Body of pancreas (tissue), 4 donors: ENCODE results near the gene NAA25. TPM values are rescaled to one million over a fixed set of nuclear protein-coding genes. Genes with fewer than 3 reads are reported as not detected.
"Not testable (repeated sequence)": the region's sequence is repeated elsewhere in the genome, so short reads cannot be mapped to it uniquely, and the experiment has no call there.

Experiments used
- ATAC-seq: fragments of 150-250 bp; one replicate; pipeline ENCODE4 v1.9.1; 2016
- DNase-seq, 4 donors: peaks; one replicate each; pipeline ENCODE4 v3.0.0-alpha.2; 2019
- H3K27ac ChIP-seq, 4 donors: fragments of 200-600 bp; sonication (generic); 1 replicate in 3 of 4; 2 replicates in 1 of 4; pipeline versions ENCODE4 v1.5.1 to v1.6.1; 2016 to 2019; ENCODE audit warnings: mild to moderate bottlenecking in 1 of 4, mixed read lengths in 1 of 4, moderate library complexity in 1 of 4
- H3K27me3 ChIP-seq, 2 donors: fragments of 200-600 bp; sonication (generic); one replicate each; pipeline ENCODE4 v1.6.0; 2016; ENCODE audit warnings: mild to moderate bottlenecking in 1 of 2
- H3K36me3 ChIP-seq, 2 donors: fragments of 200-600 bp; sonication (generic); replicated peaks in 1 of 2; 2 replicates each; pipeline ENCODE4 v1.5.1; 2016; ENCODE audit warnings: low read depth in 2 of 2; ENCODE audit not compliant: insufficient read depth in 1 of 2
- H3K4me1 ChIP-seq: fragments of 200-600 bp; sonication (generic); one replicate; pipeline ENCODE4 v1.6.0; 2016
- H3K4me3 ChIP-seq, 2 donors: fragments of 200-600 bp; sonication (generic); 1 replicate in 1 of 2; 2 replicates in 1 of 2; pipeline ENCODE4 v1.5.1; 2016 to 2019
- H3K9me3 ChIP-seq, 3 donors: fragments of 200-600 bp; sonication (generic); 1 replicate in 2 of 3; 2 replicates in 1 of 3; pipeline ENCODE4 v1.5.1; 2016
- CTCF ChIP-seq, 7 experiments: fragments of 450-650 bp in 4 of 7; fragments of 200-600 bp in 3 of 7; sonication (generic) in 3 of 7; IDR thresholded peaks; one replicate each; pipeline ENCODE4 v1.5.1; 2016 to 2019; ENCODE audit warnings: antibody characterized with exemption in 7 of 7
- POLR2A ChIP-seq, 3 donors: fragments of 450-650 bp; IDR thresholded peaks; one replicate each; pipeline ENCODE4 v1.6.1; 2016; ENCODE audit warnings: antibody characterized with exemption in 3 of 3, mild to moderate bottlenecking in 2 of 3
- WGBS, 2 donors: methylation state at CpG; one replicate each; pipeline ENCODE4 v1.1.5; 2017; 5-methylcytosine and 5-hydroxymethylcytosine counted together
- intact Hi-C: fragments of 100-400 bp; cut with DNase I; formaldehyde crosslinking; loops from one replicate; pipeline ENCODE4 v1.15.1; 2023
- total RNA-seq, 2 donors: library from RNA; depleted of rRNA; stranded (reverse); fragments of >200 nt; gene quantifications; one replicate each; pipeline ENCODE4 v1.1.0, GENCODE V29; 2016

The NAA25 gene
- total RNA-seq, 2 donors from 2014 or later = 12.5 to 17.6 TPM

DNA sequence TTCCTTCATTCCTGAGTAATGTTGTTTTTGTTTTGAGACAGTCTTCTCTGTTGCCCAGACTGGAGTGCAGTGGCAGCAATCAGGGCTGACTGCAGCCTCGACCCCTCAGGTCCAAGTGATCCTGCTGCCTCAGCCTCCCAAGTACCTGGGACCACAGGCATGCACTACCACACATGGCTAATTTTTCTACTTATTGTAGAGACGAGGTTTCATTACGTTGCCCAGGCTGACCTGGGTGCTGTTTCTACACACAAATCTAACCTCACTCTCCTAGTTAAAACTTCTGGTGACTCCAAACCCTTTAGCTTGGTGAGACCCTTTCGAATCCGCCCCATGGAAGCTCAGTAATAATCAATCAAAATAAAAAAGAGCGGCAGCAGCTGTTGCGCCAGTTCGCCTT lies 96.9 kb downstream of the NAA25 start:
- 68 to 88% methylated on average over 8 of the region's 8 CpGs for WGBS, 2 donors

GRCh38 chr12:112010415-112011344 lies 97.9 kb downstream of the NAA25 start:
- DNase-seq (no peak), ATAC-seq (no peak)
- H3K4me1 ChIP-seq = peaks cover 33% of the 10 kb centered on the region
- 89 to 91% methylated on average over 5 to 8 of the region's 8 CpGs for WGBS, 2 donors
- H3K27ac ChIP-seq = no peak overlapping the region
- H3K4me3 ChIP-seq = no peak overlapping the region
- intact Hi-C loops = no loop called here
- H3K36me3 ChIP-seq = no peaks in the 10 kb centered on the region
- no peak for TF ChIP-seq POLR2A (IDR thresholded peaks at IDR 0.05)
- no peak for TF ChIP-seq CTCF (IDR thresholded peaks at IDR 0.05)
- no peaks in the 10 kb centered on the region for H3K9me3 ChIP-seq
- no peaks in the 10 kb centered on the region for H3K27me3 ChIP-seq

More for the DNA sequence above, 96.9 kb downstream of the NAA25 start:
- H3K27ac ChIP-seq = peak overlapping the region in 1 of 4 donors; percentile 98
- H3K36me3 ChIP-seq = no peaks in the 10 kb centered on the region
- peaks cover 33% of the 10 kb centered on the region for H3K4me1 ChIP-seq
- H3K4me3 ChIP-seq = no peak overlapping the region
- H3K27me3 ChIP-seq = no peaks in the 10 kb centered on the region
- ATAC-seq (no peak), DNase-seq (no peak)
- H3K9me3 ChIP-seq = no peaks in the 10 kb centered on the region
- no peak for TF ChIP-seq POLR2A (IDR thresholded peaks at IDR 0.05)
- TF ChIP-seq CTCF (IDR thresholded peaks at IDR 0.05) = no peak
- intact Hi-C loops = no loop called here

GRCh38 chr12:112009596-112009995 lies 99.0 kb downstream of the NAA25 start:
- H3K4me1 ChIP-seq = peaks cover 29% of the 10 kb centered on the region
- DNase-seq, H3K27ac ChIP-seq, H3K9me3 ChIP-seq, H3K36me3 ChIP-seq, ATAC-seq, H3K27me3 ChIP-seq, H3K4me3 ChIP-seq, intact Hi-C loops: not testable (repeated sequence)
- 80 to 84% methylated on average over 3 of the region's 3 CpGs for WGBS, 2 donors

GRCh38 chr12:112008918-112009317 lies 99.7 kb downstream of the NAA25 start:
- Histone ChIP-seq H3K27me3 (no peaks in the 10 kb centered on the region), H3K27ac (no peak overlapping the region), H3K4me1 (peaks cover 23% of the 10 kb centered on the region), H3K36me3 (no peaks in the 10 kb centered on the region), H3K4me3 (no peak overlapping the region), H3K9me3 (no peaks in the 10 kb centered on the region)
- TF ChIP-seq CTCF (IDR thresholded peaks at IDR 0.05) = no peak
- TF ChIP-seq POLR2A (IDR thresholded peaks at IDR 0.05) = no peak
- 58 to 60% methylated on average over 3 of the region's 3 CpGs for WGBS, 2 donors
- no peak for ATAC-seq
- intact Hi-C loops = no loop called here
- no peak for DNase-seq

DNA sequence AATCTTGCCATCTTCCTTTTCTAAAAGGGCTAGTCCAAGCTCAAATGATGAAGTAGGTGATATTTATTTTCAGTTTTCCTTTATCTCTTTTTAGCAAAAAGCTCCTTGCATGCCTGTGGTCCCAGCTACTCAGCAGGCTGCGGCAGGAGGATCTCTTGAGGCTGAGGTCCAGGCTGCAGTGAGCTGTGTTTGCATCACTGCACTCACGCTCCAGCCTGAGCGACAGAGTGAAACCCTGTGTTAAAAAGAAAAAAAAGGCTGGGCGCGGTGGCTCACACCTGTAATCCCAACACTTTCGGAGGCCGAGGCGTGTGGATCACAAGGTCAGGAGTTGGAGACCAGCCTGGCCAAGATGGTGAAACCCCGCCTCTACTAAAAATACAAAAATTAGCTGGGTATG lies 100.6 kb downstream of the NAA25 start:
- Histone ChIP-seq H3K27me3 (no peaks in the 10 kb centered on the region), H3K27ac (no peak overlapping the region), H3K4me3 (no peak overlapping the region), H3K9me3 (no peaks in the 10 kb centered on the region), H3K4me1 (peaks cover 23% of the 10 kb centered on the region), H3K36me3 (no peaks in the 10 kb centered on the region)
- ATAC-seq (no peak), DNase-seq (no peak)
- TF ChIP-seq POLR2A (IDR thresholded peaks at IDR 0.05) = no peak
- no peak for TF ChIP-seq CTCF (IDR thresholded peaks at IDR 0.05)
- WGBS, 2 donors = 85 to 96% methylated on average over 9 of the region's 9 CpGs
- intact Hi-C loops = no loop called here
